HG02884 (cell line): ENCODE results near the gene DYNC1LI1.
"Not testable (repeated sequence)": the region's sequence is repeated elsewhere in the genome, so short reads cannot be mapped to it uniquely, and the experiment has no call there.

Experiments
- ATAC-seq: cut with Tn5 transposase; IDR thresholded peaks from one replicate; pipeline ENCODE4 v1.9.1; 2021; ENCODE audit warnings: mild to moderate bottlenecking, moderate library complexity; ENCODE audit not compliant: unreplicated experiment

Gene DYNC1LI1

GRCh38 chr3:32584660-32585059 is 14.0 kb upstream of the DYNC1LI1 start:
- ATAC-seq = no peak

- no peak for ATAC-seq
Observed at GRCh38 chr3:32583708-32584107, 13.1 kb upstream of the DYNC1LI1 start.

- not testable (repeated sequence) for ATAC-seq
Observed at GRCh38 chr3:32578669-32579068, 8.0 kb upstream of the DYNC1LI1 start.

- peak; percentile 95 for ATAC-seq
Observed at GRCh38 chr3:32577581-32578556, 7.2 kb upstream of the DYNC1LI1 start.

- ATAC-seq = no peak
Observed at GRCh38 chr3:32577174-32577573, 6.5 kb upstream of the DYNC1LI1 start.

GRCh38 chr3:32575451-32576113 is 4.9 kb upstream of the DYNC1LI1 start:
- no peak for ATAC-seq

- peak; percentile 34 for ATAC-seq
Observed at GRCh38 chr3:32571192-32571485, 481 bp upstream of the DYNC1LI1 start.

GRCh38 chr3:32569540-32570420 is 878 bp downstream of the DYNC1LI1 start:
- peak; percentile 38 for ATAC-seq

GRCh38 chr3:32568953-32569352 is 1.7 kb downstream of the DYNC1LI1 start:
- ATAC-seq = no peak

- ATAC-seq = no peak
Observed at GRCh38 chr3:32564195-32564594, 6.5 kb downstream of the DYNC1LI1 start.

GRCh38 chr3:32562640-32563039 is 8.0 kb downstream of the DYNC1LI1 start:
- ATAC-seq = no peak

GRCh38 chr3:32557640-32558352 is 12.9 kb downstream of the DYNC1LI1 start:
- ATAC-seq = no peak

GRCh38 chr3:32556332-32556731 is 14.3 kb downstream of the DYNC1LI1 start:
- ATAC-seq = no peak

- no peak for ATAC-seq
Observed at GRCh38 chr3:32553973-32554372, 16.7 kb downstream of the DYNC1LI1 start.

GRCh38 chr3:32553459-32553858 is 17.2 kb downstream of the DYNC1LI1 start:
- ATAC-seq = no peak

- no peak for ATAC-seq
Observed at GRCh38 chr3:32552013-32552412, 18.6 kb downstream of the DYNC1LI1 start.

- ATAC-seq = no peak
Observed at GRCh38 chr3:32551496-32551895, 19.2 kb downstream of the DYNC1LI1 start.

GRCh38 chr3:32551087-32551486 is 19.6 kb downstream of the DYNC1LI1 start:
- ATAC-seq = no peak

GRCh38 chr3:32545305-32545704 is 25.4 kb downstream of the DYNC1LI1 start:
- no peak for ATAC-seq

- no peak for ATAC-seq
Observed at GRCh38 chr3:32544894-32545293, 25.8 kb downstream of the DYNC1LI1 start.

- ATAC-seq = no peak
Observed at GRCh38 chr3:32542807-32543206, 27.9 kb downstream of the DYNC1LI1 start.
